WTC11 (cell line): Measurements from ENCODE around the gene UGT1A8. TPM values are rescaled to one million over a fixed set of nuclear protein-coding genes. Genes with fewer than 3 reads are reported as not detected.

ENCODE experiments used
- ATAC-seq: fragments of 200-7000 bp; cut with Tn5 transposase; 2 replicates; pipeline ENCODE4 v1.10.0; 2021; ENCODE audit warnings: mild to moderate bottlenecking, moderate library complexity
- CTCF ChIA-PET: fragments of 300-600 bp; sonication (Branson Sonifier 250); formaldehyde crosslinking; loops from one replicate; lab custom pipeline; 2021; ENCODE audit warnings: antibody characterized with exemption; lab: Charles Lee
- POLR2A ChIA-PET: fragments of 350-600 bp; sonication (Branson Sonifier 250); formaldehyde crosslinking; loops from one replicate; lab custom pipeline; 2021; ENCODE audit warnings: antibody characterized with exemption; lab: Charles Lee
- DNase-seq: peaks from one replicate; pipeline ENCODE4 v3.0.0; 2021; ENCODE audit warnings: low spot score
- H3K27ac Mint-ChIP-seq: 2 replicates; pipeline ENCODE4 v1.8.0; 2021; ENCODE audit warnings: mixed read lengths
- H3K27me3 Mint-ChIP-seq: 2 replicates; pipeline ENCODE4 v1.8.0; 2021; ENCODE audit warnings: low read depth, mild to moderate bottlenecking, moderate library complexity, mixed read lengths
- H3K36me3 Mint-ChIP-seq: 2 replicates; pipeline ENCODE4 v1.8.0; 2021; ENCODE audit warnings: mixed read lengths
- H3K4me1 Mint-ChIP-seq: 2 replicates; pipeline ENCODE4 v1.8.0; 2022; ENCODE audit warnings: mixed read lengths
- H3K4me3 Mint-ChIP-seq: 2 replicates; pipeline ENCODE4 v1.8.0; 2021; ENCODE audit warnings: mild to moderate bottlenecking, moderate library complexity, mixed read lengths
- H3K9me3 Mint-ChIP-seq: 2 replicates; pipeline ENCODE4 v1.8.0; 2021; ENCODE audit warnings: mixed read lengths
- ATF3 ChIP-seq: sonication (generic); formaldehyde crosslinking; conservative IDR thresholded peaks from 2 replicates; pipeline ENCODE4 v1.8.1; 2022; ENCODE audit warnings: mild to moderate bottlenecking, missing genetic modification reagents
- CTCF ChIP-seq: fragments of 200-600 bp; IDR thresholded peaks from 2 replicates; pipeline ENCODE4 v1.8.0; 2022; ENCODE audit warnings: antibody characterized with exemption
- E2F1 ChIP-seq: sonication (generic); formaldehyde crosslinking; IDR thresholded peaks from 2 replicates; pipeline ENCODE4 v1.8.0; 2022; ENCODE audit warnings: mild to moderate bottlenecking, missing genetic modification reagents
- JUN ChIP-seq: sonication (generic); formaldehyde crosslinking; IDR thresholded peaks from 2 replicates; pipeline ENCODE4 v1.8.0; 2023; ENCODE audit warnings: mild to moderate bottlenecking, missing genetic modification reagents
- MLX ChIP-seq: sonication (generic); formaldehyde crosslinking; IDR thresholded peaks from 2 replicates; pipeline ENCODE4 v1.8.1; 2023; ENCODE audit warnings: mild to moderate bottlenecking, missing genetic modification reagents, moderate library complexity
- PRDM15 ChIP-seq: sonication (generic); formaldehyde crosslinking; IDR thresholded peaks from 2 replicates; pipeline ENCODE4 v1.8.0; 2022; ENCODE audit warnings: missing genetic modification reagents
- SMAD4 ChIP-seq: sonication (generic); formaldehyde crosslinking; IDR thresholded peaks from 2 replicates; pipeline ENCODE4 v1.8.0; 2022; ENCODE audit warnings: mild to moderate bottlenecking, missing genetic modification reagents
- SP1 ChIP-seq: sonication (generic); formaldehyde crosslinking; conservative IDR thresholded peaks from 2 replicates; pipeline ENCODE4 v1.8.1; 2022; ENCODE audit warnings: missing genetic modification reagents
- TP53 ChIP-seq: sonication (generic); formaldehyde crosslinking; IDR thresholded peaks from 2 replicates; pipeline ENCODE4 v1.8.1; 2023; ENCODE audit warnings: mild to moderate bottlenecking, missing genetic modification reagents
- ZNF121 ChIP-seq: sonication (generic); formaldehyde crosslinking; IDR thresholded peaks from 2 replicates; pipeline ENCODE4 v1.8.0; 2023; ENCODE audit warnings: missing genetic modification reagents
- ZNF263 ChIP-seq: sonication (generic); formaldehyde crosslinking; IDR thresholded peaks from 2 replicates; pipeline ENCODE4 v1.8.1; 2022; ENCODE audit warnings: low read depth, mild to moderate bottlenecking, moderate library complexity, missing genetic modification reagents
- ZNF281 ChIP-seq: sonication (generic); formaldehyde crosslinking; IDR thresholded peaks from 2 replicates; pipeline ENCODE4 v1.8.0; 2023; ENCODE audit warnings: mild to moderate bottlenecking, missing genetic modification reagents
- ZNF425 ChIP-seq: fragments of 250-450 bp; sonication (Bioruptor Pico); conservative IDR thresholded peaks from 2 replicates; pipeline ENCODE4 v1.9.0; 2021; ENCODE audit warnings: mild to moderate bottlenecking
- ZNF671 ChIP-seq: fragments of 250-450 bp; sonication (Bioruptor Pico); IDR thresholded peaks from 2 replicates; pipeline ENCODE4 v1.8.0; 2021; ENCODE audit warnings: mild to moderate bottlenecking
- total RNA-seq: library from RNA; stranded (reverse); gene quantifications from 3 replicates; pipeline ENCODE4 v1.2.3, GENCODE V29; 2021

UGT1A8 gene
- total RNA-seq, 1 experiment from 2014 or later = 0.13 TPM

- TF ChIP-seq MLX (CRISPR knock-in tag) (no peak), SP1 (CRISPR knock-in tag) (no peak), ZNF671 (CRISPR knock-in tag) (no peak), ATF3 (CRISPR knock-in tag) (no peak), E2F1 (CRISPR knock-in tag) (no peak), ZNF425 (CRISPR knock-in tag) (no peak)
- TF ChIP-seq, all 79 proteins: peak for 0
Observed at GRCh38 chr2:233773854-233774253, 156.4 kb downstream of the UGT1A8 start (continued).

- Mint-ChIP-seq H3K4me1 (no peaks in the 10 kb centered on the region), H3K27ac (no peak overlapping the region), H3K4me3 (no peak overlapping the region), H3K36me3 (peaks cover 8% of the 10 kb centered on the region), H3K27me3 (no peaks in the 10 kb centered on the region), H3K9me3 (peaks cover 47% of the 10 kb centered on the region)
- POLR2A ChIA-PET = no interaction called here
- CTCF ChIA-PET = interaction anchor here (1.0 kb wide), 1 partner anchor 82 kb away, joined by 3 read pairs; no protein-coding TSS in a partner anchor
- no peak for ATAC-seq
- TF ChIP-seq ZNF671 (CRISPR knock-in tag) (no peak), TP53 (CRISPR knock-in tag) (no peak), PRDM15 (no peak), CTCF (no peak), JUN (CRISPR knock-in tag) (no peak), SMAD4 (CRISPR knock-in tag) (no peak), ZNF263 (CRISPR knock-in tag) (no peak), ZNF281 (no peak), ZNF121 (CRISPR knock-in tag) (no peak)
- DNase-seq = no peak
Observed at GRCh38 chr2:233775414-233775813, 158.0 kb downstream of the UGT1A8 start.
